NK-92 (cell line): Measurements from ENCODE around the gene NRCAM.
"Not testable (repeated sequence)": the region's sequence is repeated elsewhere in the genome, so short reads cannot be mapped to it uniquely, and the experiment has no call there.

Experiments used
- DNase-seq: peaks from one replicate; lab custom pipeline; 2025; ENCODE audit not compliant: unreplicated experiment; lab: John Stamatoyannopoulos, UW

The NRCAM gene

DNA sequence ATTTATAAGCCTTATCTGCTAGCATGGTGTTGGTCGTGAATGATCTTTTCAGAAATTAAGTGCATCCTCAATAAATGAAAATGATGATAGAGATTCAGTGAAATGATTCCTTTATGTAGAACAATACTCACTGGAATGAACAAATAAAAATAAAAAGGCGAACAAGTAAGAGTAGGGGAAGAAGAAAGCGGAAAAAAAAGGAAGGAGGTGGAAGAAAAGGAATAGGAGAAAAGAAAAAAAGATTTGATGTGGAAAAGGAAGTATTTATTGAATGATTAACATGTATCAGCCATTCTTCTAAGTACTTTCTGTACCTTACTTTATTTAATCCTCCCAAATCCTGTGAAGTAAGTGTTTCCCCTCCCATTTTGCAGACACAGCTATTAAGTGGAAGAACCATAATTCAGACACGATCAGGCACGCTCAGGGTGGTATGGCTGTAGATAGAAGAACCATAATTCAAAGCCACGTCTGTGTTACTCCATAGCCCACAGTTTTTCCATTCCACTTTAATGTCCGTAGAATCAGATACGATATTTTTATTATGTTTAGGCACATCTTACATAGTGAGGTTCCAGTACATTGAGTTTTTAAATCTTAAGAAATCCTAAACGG is 169.8 kb downstream of the NRCAM start:
- DNase-seq = no peak

DNA sequence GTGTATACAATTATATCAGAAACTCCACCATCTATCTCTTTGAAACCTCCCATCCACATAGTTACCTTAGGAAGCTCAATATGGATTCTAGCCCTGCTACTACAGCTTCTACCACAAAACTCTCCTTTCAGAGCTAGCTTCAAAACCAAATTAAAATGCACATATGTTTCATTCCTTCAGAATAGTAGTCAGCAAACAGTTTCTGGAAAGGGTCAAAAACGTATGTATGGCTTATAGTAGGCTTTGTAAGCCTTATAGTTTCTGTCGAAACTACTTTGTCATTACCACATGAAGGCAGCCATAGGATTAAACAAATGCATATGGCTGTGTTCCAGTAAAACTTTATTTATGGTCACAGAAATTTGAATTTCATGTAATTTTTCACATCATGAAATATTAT is 170.5 kb downstream of the NRCAM start:
- no peak for DNase-seq

DNA sequence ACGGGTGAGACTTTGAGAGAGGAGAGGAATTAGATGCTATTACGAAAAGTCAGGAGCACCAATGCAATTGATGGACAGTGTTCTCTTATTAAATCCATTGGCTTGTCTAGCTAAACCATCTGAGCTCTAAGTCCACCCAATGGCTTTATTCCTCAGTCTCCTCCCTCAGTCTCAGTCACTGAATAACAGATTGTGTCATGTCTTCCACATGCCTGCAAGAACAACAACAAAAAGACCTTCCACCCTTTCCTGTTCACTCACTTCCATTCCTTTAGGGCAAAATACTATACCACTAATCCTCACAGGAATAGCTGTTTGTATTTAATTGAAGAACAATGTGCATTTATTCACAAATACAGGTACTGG is 171.2 kb downstream of the NRCAM start:
- DNase-seq = no peak

DNA sequence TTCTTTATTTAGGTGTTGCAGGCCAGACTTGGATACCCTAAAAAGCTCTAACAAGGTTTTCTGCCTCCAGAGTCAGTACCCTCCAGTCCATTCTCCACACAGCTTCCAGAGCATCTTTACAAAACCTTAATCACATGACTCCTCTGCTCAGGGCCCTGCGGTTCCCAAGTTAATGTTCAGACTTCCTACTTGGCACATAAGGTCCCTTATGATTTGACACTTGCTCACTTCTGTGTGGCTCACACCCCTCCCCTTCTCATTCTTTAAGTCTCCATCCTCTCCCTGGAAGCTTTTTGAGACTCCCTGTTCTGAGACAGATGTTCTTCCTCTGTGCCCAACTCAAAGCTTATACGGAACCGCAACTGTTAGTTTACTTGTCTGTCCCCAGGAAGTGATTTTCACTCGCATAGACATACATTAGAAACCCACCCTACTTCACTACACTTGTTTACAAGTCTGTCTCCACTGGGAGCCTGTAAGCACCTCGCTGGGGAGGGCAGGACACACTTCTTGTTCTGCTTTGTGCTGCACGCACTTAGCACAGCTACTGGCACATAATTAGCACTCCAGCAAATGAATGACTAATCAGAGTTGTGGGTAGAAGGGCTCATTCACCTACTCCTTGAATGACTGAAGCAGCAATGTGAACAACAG is 171.8 kb downstream of the NRCAM start:
- DNase-seq = no peak

DNA sequence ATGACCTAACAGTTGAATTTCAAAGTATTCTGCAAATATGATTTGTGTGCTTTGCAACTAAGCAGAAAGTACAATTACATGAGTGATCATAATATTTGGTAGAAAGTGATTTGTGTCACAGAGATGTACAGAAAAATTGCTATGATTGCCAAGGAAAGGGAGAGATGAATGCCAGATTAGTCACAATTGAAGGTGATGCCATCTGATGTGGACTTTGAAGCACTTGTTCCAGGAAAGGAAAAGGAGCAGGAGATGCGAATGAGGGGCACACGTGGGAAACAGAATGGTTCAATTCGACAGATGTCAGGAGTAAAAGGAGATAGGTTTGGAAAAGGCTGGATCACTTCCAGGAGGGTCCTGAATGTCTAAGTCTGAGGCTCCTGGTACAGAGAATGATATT is 173.0 kb downstream of the NRCAM start:
- DNase-seq = no peak

DNA sequence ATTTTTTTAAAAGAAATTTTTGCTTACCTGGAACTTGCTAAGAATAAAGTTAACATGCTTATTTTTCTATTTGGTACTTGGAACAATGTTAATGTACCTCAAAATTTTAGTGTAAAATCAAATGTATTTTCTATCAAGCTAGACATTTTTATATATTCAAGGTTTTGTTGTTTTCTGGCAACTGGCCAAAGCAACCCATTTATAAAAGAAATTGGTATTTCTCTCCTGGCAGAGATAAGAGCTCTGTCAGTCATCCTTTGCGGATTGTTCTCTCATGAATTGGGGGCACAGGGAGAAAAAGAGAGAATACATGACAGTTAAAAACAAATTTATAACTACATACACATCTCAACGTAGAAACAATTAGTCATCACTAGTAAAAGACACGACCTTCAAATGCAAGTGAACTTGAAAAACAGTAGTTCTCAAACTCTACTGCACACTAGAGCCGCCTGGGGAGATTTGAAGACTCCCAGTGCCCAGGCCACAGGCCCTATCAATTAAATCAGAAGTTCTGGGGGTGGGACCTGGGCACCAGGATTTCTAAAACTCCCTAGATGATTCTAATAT is 173.7 kb downstream of the NRCAM start:
- no peak for DNase-seq

DNA sequence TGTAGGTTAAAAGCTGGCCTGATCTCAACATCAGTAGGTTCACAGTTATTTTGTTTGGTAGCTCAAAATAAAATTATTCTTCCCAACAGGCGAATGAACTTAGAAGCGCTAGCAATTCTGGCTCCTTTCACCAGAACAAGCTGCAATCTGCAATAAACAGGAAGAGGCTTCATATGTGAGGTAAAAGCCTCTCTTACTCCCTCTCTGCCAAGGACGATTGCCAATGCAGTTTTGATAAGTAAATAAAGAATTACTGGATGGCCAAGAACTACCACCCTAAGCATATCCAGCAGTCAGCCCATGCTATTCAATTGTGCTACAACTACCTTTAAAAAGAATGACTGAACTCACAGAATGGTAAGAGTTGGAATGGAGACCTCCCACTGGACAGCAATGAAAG is 176.1 kb downstream of the NRCAM start:
- no peak for DNase-seq

DNA sequence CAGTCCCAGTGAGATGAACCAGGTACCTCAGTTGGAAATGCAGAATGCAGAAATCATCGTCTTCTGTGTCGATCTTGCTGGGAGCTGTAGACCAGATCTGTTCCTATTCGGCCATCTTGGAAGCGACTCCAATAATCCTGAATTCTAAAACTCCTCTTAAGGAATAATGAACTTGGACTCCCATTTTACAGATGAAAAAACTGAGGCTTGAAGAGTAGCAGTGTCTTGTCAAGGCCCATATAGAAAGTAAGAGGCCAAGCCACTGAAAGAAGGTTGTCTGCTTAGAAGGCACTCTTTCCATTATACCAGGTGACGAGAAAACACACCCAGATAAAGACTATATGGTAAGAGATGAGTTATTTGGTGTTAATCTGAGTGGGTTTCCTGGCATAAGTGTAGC is 177.5 kb downstream of the NRCAM start:
- DNase-seq = no peak

DNA sequence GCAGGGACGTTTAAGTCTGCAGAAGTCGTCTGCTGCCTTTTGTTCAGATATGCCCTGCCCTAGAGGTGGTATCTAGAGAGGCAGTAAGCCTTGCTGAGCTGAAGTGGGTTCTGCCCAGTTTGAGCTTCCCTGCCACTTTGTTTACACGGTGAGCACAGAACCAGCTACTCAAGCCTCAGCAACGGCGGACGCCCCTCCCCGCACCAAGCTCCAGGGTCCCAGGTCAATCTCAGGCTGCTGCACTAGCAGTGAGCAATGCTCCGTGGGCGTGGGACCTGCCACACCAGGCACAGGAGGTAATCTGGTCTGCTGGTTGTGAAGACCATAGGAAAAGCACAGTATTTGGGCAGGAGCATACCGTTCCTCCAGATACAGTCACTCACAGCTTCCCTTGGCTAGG is 178.0 kb downstream of the NRCAM start:
- DNase-seq = no peak

DNA sequence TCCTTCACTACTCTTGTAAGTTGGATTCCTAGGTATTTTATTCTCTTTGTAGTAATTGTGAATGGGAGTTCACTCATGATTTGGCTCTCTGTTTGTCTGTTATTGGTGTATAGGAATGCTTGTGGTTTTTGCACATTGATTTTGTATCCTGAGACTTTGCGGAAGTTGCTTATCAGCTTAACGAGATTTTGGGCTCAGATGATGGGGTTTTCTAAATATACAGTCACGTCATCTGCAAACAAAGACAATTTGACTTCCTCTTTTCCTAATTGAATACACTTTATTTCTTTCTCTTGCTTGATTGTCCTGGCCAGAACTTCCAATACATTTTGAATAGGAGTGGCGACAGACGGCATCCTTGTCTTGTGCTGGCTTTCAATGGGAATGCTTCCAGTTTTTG is 181.8 kb downstream of the NRCAM start:
- DNase-seq = not testable (repeated sequence)

DNA sequence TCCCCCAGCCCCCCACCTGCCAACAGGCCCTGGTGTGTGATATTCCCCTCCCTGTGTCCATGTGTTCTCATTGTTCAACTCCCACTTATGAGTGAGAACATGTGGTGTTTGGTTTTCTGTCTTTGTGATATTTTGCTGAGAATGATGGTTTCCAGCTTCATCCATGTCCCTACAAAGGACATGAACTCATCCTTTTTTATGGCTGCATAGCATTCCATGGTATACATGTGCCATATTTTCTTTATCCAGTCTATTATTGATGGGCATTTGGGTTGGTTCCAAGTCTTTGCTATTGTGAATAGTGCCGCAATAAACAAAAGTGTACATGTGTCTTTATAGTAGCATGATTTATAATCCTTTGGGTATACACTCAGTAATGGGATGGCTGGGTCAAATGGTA is 183.3 kb downstream of the NRCAM start:
- DNase-seq = not testable (repeated sequence)

DNA sequence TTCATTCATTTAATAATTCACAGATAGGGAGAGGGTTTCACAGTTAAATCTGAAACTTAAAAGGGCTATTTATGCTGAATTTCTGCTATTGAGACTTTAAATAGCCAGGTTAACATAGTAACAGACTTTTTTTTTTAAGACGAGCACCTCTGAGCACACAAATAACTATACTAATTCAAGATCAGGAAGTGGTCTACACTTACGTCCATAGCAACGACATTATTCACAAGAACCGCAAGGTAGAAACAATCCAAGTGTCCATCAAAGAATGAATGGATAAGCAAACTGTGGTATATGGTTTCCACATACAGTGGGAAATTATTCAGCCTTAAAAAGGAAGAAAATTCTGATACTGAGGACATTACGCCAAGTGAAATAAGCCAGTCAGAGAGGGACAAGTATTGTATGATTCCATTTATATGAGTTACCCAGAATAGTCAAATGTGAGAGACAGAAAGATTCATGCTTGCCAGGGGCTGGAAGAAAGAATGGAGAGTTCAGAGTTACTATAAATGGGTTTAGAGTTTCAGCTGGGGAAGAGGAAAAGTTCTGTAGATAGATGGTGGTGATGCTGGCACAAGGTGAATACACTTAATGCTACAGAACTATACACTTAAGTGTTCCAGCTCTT is 185.7 kb downstream of the NRCAM start:
- DNase-seq = no peak

DNA sequence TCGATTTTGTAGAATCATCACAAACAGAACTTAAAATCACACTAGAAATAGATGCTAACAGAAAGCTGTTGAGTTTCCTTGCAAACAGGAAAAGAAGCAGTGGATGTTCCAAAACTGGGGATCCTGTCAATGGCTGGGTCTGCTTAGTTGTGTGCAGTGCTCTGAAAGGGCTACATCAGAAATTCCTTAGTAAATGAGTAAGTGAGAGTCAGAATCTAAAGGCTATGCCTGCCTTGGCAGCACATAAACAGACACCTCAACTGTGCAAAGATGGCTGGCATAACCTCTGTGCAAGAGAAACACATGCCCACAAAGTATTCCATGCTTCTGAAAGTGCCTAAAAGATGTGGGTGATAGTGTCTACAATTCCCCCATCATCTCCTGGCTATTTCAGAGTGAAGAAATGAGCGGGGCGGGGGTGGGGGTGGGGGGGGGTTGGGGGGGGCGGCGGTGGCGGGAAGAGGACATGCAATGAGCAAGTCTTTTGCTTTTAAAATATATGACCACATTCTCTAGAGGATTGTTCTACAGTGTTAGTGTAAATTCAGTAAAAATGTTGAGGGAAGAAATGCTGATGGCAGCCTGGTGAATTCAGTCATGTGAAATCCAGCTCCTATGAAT is 187.9 kb downstream of the NRCAM start:
- no peak for DNase-seq

DNA sequence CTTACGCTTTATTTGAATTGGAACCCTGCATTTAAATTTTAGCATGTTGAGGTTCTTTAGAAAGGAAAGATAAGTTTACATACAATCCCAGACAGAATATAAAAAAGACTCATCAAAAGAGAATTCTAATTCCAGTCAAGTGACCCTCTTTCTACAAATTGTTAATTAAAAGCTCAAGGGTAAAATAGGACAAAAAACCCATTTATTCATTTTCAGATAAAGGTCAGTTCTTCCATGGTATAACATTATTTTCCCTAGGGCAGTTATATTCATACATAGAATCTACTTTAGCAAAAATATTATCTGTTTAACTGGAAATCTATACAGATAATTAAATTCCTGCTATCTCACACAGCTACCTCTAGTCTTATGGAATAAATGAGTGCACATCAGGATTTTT is 188.6 kb downstream of the NRCAM start:
- DNase-seq = no peak

DNA sequence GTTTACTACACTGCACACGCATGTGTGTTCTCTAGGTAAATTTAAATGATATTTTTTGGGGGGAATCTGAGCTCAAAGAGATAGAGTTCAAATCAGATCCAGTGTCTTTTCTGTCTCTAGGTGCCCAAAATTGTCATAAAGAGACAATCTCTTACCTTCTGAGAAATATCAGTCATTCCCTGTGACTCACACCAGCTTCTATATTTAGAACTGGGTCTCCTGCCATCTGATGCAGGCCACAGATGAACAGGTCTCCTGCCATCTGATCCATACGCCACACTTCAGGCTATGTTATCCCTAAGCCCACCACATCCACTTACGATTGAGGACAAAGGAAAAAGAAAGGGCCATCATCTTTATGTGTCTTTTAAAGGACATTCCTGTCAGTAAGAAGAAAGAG is 189.7 kb downstream of the NRCAM start:
- DNase-seq = no peak

DNA sequence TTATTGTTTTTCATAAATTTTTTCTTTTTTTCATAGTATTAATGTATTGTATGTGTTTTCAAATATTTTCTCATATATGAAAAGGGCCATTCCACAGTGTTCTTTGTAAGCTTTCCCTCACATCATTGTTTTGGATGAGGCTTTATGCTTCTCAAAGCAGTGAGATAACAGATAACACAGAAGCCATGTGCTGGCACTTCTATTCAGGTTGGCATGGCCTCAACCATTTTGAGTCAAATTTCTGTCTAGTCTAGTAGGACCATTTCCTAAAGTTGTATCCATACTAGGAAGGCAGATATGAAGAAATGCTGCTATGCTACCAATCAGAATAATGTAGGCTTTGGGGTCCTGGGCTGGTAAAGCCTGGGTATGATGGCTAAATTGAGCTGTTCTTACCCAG is 190.2 kb downstream of the NRCAM start:
- DNase-seq = no peak

DNA sequence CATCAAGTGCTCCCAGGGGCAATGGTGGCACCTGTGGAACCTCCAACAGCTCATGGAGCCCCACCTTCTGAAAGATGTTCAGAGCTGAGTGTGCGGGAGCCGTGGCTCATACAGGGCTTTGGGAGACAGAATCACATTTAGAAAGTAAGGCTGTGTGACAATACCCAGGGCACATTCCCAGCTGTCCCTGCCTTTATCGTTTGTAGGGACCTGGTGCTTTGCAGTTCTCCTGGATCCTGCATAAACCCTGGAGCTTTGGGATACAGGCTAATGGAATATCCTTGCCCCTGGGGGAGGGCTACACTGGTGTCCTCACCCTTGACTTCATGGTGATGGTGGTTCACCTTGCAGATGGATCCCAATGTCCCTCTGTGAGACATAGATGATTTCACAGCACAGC is 191.2 kb downstream of the NRCAM start:
- no peak for DNase-seq

DNA sequence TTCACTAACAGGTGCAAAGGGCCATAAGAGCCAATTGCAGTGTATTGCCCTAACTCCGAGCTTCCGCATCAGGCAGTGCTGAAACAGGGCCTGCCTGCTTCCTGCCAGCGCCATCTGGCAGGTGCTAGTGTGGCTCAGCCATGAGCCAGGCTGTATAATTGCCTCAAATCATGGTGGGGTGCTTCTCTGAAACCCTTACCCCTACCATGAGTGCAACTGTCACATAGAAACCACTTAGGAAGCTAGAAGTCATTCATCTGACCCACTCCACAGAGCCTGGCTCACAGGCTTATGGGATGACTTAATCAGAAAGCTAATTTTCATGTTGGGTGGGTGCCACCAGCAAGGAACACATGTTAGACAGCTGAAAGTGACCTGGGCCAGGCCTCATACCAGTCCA is 192.8 kb downstream of the NRCAM start:
- DNase-seq = no peak

DNA sequence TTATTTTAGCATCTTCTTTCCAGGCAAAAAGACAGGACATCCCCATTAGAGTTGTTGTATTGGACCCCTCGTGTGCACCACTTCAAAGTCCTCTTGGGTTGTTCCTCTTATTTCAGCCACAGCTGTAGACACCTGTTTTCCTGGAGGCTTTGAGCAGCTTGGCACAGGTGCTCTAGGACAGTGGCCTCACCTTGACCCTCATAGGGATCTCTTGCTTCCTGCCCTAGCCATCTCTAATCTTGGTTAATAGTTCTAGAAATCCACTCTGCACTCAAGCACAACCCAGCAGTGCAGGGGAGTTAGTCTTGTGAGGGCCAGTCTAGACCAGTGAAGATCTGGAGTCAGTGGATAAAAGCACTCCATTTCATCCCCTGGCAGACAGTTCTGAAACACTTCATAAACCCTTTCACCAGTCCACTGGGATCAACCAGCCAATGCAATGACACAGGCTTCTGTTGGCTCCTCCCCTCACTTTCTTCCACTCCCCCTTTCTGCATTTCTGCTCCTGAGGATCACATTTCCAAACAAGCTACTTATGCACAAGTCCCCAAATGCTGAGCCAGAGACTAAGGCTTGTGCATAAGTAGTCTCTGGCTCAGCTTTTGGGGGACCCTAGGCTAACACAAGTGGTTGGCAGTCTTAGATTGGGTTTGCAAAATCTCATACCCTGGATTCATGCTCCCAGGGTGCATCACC is 194.5 kb downstream of the NRCAM start:
- no peak for DNase-seq

DNA sequence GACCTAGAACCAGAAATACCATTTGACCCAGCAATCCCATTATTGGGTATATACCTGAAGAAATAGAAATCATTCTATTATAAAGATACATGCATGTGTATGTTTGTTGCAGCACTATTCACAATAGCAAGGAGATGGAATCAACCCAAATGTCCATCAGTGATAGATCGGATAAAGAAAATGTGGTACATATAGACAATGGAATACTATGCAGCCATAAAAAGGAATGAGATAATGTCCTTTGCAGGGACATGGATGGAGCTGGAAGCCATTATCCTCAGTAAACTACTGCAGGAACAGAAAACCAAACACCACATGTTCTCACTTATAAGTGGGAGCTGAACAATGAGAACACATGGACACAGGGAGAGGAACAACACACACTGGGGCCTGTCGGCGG is 196.8 kb downstream of the NRCAM start:
- DNase-seq = not testable (repeated sequence)

DNA sequence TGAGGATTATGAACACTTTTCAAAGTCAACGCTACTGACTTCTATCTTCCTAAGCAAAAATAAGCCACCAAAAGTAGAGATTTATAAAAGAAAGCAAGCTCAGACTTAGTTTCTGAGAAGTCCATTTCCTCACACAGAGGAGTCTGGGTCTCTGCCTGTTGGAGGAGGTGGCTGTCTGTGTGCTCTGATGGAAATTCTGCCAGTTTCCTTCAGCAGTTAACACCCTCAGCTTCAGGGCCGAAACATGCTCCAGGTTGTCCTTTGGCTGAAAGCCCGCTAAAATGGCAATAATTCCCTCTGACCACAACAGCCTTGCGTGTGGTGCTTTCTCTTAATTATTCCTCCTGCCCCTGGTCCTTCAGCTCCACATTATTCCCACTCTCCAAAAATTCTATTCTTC is 198.3 kb downstream of the NRCAM start:
- no peak for DNase-seq
